Nephron progenitor cell (in vitro differentiated cells): ENCODE measurements around the gene IFT81.

ENCODE experiments used
- DNase-seq: peaks from one replicate; pipeline ENCODE4 v3.0.0; 2021
- H3K27ac Mint-ChIP-seq: 2 replicates; pipeline ENCODE4 v1.8.0; 2021; ENCODE audit warnings: mild to moderate bottlenecking, moderate library complexity, mixed read lengths
- H3K27me3 Mint-ChIP-seq: 2 replicates; pipeline ENCODE4 v1.8.0; 2021; ENCODE audit warnings: mild to moderate bottlenecking, low read depth, mixed read lengths; ENCODE audit not compliant: poor library complexity
- H3K36me3 Mint-ChIP-seq: 2 replicates; pipeline ENCODE4 v1.8.0; 2021; ENCODE audit warnings: low read depth, mixed read lengths
- H3K4me1 Mint-ChIP-seq: 2 replicates; pipeline ENCODE4 v1.8.0; 2021; ENCODE audit warnings: mixed read lengths
- H3K4me3 Mint-ChIP-seq: 2 replicates; pipeline ENCODE4 v1.8.0; 2021; ENCODE audit warnings: mild to moderate bottlenecking, moderate library complexity, mixed read lengths
- H3K9me3 Mint-ChIP-seq: 2 replicates; pipeline ENCODE4 v1.8.0; 2021; ENCODE audit warnings: mild to moderate bottlenecking, moderate library complexity, mixed read lengths
- CTCF ChIP-seq: fragments of 200-600 bp; sonication (generic); IDR thresholded peaks from 2 replicates; pipeline ENCODE4 v1.5.0; 2021; ENCODE audit warnings: antibody characterized with exemption

Gene IFT81

DNA sequence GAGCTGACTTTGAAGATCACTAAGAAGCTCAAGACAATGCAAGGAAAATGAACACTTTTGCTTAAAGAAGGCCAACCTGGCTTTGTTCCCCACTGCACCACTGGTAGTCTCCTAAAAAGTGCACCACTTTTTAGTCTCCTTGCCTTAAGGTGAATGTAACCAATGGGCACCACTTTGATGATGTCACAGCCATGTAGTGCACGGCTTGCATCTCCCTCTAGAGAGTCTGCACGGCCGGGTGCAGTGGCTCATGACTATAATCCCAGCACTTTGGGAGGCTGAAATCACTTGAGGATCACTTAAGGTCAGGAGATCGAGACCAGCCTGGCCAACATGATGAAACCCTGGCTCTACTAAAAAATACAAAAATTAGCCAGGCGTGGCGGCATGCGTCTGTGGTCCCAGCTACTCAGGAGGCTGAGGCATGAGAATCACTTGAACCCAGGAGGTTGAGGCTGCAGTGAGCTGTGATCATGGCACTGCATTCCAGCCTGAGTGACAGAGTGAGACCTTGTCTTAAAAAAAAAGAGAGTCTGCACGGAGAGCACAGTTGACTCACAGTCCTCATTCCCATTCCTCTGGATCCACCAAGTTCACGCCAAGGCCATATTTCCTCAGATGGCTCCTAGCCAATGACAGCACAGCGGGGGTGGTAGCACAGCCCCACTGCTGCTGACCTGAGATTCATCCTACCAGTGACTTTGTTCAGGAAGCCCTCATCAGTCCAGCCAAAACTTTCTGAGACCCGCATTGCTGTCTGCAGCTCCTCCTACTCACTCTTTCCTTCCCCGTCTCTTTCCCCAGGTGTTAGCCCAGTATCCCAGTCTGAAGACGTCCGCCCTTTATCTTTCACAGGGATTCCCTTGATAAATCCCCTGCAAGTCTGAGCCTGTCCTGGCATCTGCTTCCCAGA is 16.5 kb upstream of the IFT81 start:
- peaks cover 10% of the 10 kb centered on the region for H3K9me3 Mint-ChIP-seq
- H3K4me3 Mint-ChIP-seq, result peak overlapping the region; percentile 35
- peak overlapping the region; percentile 93 for H3K27ac Mint-ChIP-seq
- peaks cover 40% of the 10 kb centered on the region for H3K4me1 Mint-ChIP-seq
- no peak for DNase-seq
- peaks cover 3% of the 10 kb centered on the region for H3K27me3 Mint-ChIP-seq
- no peak for TF ChIP-seq CTCF
- H3K36me3 Mint-ChIP-seq, result no peaks in the 10 kb centered on the region

DNA sequence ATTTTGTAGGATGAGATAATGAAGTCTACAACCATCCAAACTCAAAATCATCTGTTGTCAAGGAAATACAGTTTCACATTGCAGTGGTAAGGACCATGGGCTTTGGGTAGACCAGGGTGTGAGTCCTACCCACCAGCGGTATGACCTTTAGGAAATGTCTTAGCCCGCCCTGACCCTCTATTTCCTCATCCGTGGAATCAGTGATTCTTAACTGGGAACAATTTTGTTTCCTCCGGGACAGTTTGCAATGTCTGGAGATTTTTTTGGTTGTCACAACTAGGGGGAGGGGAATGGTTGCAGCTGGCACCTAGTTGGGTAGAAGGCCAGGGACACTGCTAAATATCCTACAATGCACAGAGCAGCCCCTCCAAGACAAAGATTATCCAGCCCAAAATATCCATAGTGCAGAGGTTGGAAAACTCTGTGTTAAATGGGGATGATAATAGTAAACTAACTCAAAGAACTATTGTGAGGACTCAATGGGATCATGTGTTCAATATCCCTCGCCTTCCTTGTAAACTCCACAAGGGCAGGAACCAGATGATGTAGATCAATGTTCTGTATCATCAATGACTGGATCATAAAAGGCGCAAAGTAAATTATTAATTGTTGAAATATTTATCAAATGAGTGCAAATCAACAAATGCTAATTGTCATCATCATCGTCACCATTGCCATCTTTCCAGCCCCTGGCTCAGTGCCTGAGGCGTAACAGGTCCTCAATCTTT is 15.7 kb upstream of the IFT81 start:
- no peak for TF ChIP-seq CTCF
- Mint-ChIP-seq H3K27ac (peak overlapping the region; percentile 93), H3K27me3 (peaks cover 3% of the 10 kb centered on the region), H3K4me3 (peak overlapping the region; percentile 35), H3K9me3 (peaks cover 10% of the 10 kb centered on the region), H3K4me1 (peaks cover 40% of the 10 kb centered on the region), H3K36me3 (no peaks in the 10 kb centered on the region)
- no peak for DNase-seq

DNA sequence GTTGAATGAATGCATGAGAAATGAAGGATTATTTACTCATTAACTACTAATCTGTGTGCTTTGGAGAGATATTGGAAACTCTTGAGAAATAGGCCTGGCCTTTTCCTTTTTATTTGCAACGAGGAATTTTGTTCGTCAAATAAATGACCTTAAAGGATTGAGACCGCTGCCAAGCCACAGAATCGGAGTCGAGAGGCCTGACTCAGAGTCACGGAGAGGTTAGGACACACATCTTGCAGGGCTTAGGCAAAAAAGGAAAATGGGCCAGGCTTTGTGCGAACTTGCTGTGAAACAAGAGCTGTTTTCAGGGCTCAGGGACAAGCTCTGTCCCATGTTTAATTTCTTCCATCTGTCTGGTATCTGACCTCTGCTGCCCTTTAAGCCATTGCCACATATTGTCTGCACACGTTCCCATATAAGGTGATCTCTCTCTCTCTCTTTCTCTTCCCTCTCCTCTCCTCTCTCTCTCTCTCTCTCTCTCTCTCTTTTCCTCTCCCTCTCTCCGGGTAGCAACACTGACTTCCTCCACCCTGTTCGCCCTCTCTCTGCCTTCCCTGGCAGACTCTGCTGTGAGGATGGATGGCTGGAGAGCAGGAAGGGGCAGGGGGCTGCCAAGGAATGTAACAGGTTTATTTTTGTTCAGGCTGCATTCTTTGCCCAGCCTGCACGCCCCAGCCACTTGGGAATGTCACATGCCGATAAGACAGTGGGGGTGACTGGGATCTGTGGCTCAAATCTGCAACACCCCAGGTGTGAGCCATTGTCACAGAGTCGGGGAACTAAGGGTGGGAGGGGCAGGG is 14.9 kb upstream of the IFT81 start:
- peak overlapping the region; percentile 57 for H3K4me3 Mint-ChIP-seq
- no peak for TF ChIP-seq CTCF
- peak; percentile 30 for DNase-seq
- peaks cover 3% of the 10 kb centered on the region for H3K27me3 Mint-ChIP-seq
- peaks cover 10% of the 10 kb centered on the region for H3K9me3 Mint-ChIP-seq
- peak overlapping the region; percentile 93 for H3K27ac Mint-ChIP-seq
- no peaks in the 10 kb centered on the region for H3K36me3 Mint-ChIP-seq
- H3K4me1 Mint-ChIP-seq, result peaks cover 46% of the 10 kb centered on the region

DNA sequence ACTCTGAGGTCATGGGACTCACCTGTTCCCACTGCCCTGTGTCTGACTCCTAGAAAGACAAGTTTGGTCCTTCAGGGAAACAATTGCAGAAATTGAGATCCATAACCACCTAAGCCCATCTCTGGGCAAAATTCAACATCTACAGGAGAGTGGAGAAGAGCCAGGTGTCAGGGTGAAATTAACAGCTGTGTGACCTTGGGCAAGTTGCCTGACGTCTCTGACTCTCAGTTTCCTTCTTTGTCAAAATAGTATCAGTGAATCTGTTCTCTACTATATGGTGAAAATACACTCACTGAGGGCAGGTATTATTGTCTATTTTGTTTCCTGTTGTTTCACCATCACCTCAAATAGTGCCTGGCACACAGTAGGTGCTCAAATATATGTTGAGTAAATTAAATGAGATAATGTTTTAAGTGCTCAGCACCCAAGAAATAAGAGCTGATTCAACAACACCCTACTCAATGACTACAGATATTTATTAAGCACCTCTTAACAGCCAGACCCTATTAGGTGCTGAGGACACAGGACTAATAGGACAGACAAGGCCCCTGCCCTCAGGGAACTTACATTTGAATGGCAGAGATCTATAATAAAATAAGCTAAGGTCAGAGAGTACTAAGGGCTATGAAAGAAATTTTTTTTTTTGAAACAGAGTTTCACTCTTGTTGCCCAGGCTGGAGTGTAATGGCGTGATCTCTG is 14.2 kb upstream of the IFT81 start:
- peaks cover 52% of the 10 kb centered on the region for H3K4me1 Mint-ChIP-seq
- no peak overlapping the region for H3K27ac Mint-ChIP-seq
- peaks cover 3% of the 10 kb centered on the region for H3K27me3 Mint-ChIP-seq
- H3K36me3 Mint-ChIP-seq, result no peaks in the 10 kb centered on the region
- H3K9me3 Mint-ChIP-seq, result peaks cover 10% of the 10 kb centered on the region
- DNase-seq, result no peak
- no peak overlapping the region for H3K4me3 Mint-ChIP-seq
- TF ChIP-seq CTCF, result no peak

DNA sequence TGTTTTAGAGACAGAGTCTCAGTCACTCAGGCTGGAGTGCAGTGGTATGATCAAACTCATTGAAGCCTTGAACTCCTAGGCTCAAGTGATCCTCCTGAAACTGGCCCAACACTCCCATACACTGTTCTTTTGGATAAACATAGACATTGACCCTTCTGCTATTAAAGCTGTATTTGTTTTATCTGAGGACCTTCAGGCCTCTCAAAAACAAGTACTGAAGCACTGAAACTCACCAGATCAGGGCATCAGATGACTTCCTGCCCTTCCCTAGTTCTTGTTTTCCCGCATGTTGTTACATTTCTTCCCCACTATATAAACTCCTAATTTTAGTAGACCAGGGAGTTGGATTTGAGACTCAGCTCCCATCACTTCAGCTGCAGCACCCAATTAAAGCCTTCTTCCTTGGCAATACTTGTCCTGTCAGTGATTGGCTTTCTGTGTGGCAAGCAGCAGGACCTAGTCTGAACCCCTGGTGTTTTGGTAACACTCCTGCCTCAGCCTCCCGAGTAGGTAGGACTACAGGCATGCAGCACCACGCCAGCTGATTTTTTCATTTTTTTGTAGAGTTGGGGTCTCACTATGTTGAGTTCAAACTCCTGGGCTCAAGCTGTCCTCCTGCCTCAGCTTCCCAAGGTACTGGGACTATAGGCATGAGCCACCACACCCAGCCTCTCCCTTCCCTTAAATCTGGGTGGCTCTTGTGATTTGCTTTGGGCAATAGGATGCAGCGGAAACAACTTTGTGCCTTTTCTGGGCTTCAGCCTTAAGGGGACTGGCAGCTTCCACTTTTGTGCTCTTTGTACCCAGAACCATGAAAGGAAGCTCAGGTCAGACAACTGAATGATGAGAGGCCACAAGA is 12.5 kb upstream of the IFT81 start:
- H3K4me1 Mint-ChIP-seq, result peaks cover 47% of the 10 kb centered on the region
- peaks cover 7% of the 10 kb centered on the region for H3K27me3 Mint-ChIP-seq
- H3K27ac Mint-ChIP-seq, result no peak overlapping the region
- TF ChIP-seq CTCF, result no peak
- H3K9me3 Mint-ChIP-seq, result peaks cover 10% of the 10 kb centered on the region
- H3K4me3 Mint-ChIP-seq, result no peak overlapping the region
- H3K36me3 Mint-ChIP-seq, result no peaks in the 10 kb centered on the region
- no peak for DNase-seq
